Superior temporal gyrus (tissue), 1 donor: ENCODE results near the gene SPATS2L.

Experiments
- DNase-seq: peaks from one replicate; pipeline ENCODE4 v3.0.0-alpha.2; 2016; ENCODE audit errors: extremely low spot score

SPATS2L gene

DNA sequence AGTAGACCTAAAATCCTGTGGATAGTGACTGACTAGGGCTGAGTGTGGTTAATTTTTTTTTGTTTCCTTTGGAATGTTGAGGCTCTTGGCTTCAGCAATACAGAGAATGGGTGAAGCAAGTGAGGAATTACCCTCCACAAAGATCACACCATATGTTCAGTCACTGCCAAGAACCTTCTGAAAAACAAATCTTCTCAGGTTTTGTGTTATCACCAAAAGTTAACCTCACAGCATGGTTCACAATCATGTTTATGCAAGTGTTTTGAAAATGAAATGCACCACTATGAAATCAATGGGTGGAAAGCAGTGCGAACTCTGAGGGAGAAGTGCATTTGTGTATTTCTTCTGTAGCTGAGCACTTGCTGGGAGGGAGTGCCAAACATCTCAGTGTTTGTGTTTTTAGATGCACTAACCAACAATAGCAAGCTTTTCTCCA is 44.4 kb downstream of the SPATS2L start:
- DNase-seq, result no peak

DNA sequence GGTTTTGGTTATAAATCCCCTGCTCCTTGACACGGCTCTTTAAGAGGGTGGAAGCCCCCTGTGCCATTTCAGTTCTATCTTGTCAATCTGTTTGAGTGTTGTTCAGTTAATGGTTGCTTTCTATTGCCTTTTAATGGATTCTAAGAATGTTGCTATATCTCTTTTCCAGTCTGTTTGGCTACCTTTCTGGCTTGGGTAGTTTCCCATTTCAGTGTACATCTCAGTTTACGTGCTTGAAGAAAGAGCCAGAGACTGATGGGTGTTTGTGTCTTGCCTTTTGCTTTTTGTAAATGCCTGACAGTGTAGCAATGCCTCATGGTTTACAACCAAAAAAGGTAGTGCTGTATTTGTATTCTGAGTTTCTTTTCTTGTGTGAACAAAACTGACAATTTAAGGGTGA is 45.3 kb downstream of the SPATS2L start:
- DNase-seq, result no peak

GRCh38 chr2:200352636-200353035 is 46.1 kb downstream of the SPATS2L start:
- DNase-seq, result no peak

GRCh38 chr2:200353120-200353519 is 46.6 kb downstream of the SPATS2L start:
- no peak for DNase-seq

DNA sequence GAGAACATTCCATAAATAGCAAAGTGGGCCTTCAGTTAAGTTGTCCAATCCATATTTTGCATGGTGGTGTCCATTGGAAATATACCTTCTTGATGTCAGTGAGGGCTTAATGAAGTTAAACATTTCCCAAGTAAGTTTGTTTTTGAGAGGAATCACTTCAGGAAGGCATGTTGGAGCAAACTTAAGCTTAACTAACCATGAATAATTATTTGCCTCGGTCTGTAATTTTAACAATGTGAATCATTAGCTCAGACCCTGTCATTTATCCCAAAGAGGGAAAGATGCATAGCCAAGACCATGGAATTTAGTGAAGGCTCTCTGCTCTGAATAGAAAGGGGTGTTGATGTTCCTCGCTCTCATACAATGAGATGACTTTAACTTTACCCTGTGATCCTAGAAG is 47.4 kb downstream of the SPATS2L start:
- no peak for DNase-seq

DNA sequence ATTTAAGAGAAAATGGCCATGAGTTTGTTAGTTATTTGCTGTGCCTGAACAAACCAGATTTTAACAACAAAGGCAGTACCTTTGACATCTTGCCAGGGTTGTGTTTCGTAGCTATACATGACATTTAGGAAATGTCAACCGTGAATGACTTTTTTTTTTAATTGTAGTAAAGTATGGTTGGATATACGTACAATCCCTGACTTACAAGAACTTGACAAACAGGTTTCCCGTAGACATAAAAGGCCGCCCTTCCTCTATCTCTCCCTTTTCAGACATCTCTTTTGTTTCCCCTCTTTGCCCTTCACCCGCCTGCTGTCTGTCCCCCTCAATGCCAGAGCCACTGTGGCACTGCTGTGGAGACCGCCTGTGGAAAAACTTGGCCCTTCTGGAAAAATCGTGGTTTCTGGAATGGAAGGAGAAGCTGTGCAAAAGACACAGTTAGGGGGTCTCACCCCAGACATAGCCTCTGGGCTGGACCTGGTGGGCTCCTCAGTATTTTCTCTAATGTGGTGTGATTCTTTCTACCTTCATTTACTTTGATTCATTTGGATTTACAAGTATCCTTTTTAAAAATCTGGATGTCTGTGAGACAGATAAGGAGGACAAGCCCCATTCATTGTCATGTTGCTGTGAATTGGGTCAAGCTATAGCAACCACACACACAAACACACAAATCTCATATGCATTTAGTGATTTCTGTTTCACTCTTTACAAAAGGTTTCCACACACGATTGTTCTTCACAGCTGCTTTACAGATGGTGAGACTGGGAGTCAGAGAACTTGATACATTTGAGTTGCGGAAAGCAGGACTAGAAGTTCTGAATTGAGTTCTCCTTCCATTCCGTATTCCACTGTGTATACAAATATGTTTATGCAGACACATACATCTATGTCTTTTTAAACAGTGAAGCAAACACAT is 48.6 kb downstream of the SPATS2L start:
- no peak for DNase-seq

DNA sequence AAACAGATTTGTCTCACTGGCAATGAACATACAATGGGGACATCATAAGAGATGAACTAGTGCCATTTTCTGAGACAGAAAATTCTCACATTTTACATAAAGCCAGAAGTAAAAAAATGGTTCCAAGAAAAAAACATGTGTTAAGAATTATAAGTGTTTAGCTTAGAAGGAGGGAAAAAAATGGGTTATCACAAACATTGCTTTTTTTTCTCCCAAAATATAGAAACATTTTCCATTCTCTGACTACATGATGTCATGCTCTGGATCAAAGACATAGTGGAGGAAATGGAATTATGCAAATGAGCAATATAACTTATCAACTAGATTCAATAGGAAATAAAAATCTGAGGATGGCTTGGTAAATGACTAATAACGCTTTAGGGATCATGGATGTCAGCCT is 49.8 kb downstream of the SPATS2L start:
- DNase-seq, result peak; percentile 66

DNA sequence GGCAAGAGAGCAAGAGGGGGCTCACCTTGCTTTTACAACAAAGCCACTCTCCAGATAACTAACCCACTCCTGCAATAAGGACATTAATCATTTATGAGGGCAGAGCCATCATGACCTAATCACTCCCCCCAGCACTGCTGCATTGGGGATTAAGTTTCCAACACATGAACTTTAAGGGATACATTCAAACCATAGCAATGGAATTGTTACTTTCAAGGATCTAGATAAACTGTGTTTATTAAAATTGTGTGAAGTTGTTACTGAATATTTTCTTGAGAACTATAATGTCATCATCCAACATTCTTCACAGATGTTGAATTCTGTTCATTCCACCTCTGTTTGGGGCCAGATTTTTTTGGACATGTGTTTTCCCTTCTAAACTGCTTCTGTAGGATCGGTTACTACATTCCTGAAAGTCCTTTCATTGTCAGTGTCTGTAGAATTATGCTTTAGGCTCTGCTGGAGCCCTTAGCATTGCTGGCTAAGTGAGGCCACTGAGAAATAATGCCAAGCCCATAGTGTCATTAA is 50.4 kb downstream of the SPATS2L start:
- no peak for DNase-seq

DNA sequence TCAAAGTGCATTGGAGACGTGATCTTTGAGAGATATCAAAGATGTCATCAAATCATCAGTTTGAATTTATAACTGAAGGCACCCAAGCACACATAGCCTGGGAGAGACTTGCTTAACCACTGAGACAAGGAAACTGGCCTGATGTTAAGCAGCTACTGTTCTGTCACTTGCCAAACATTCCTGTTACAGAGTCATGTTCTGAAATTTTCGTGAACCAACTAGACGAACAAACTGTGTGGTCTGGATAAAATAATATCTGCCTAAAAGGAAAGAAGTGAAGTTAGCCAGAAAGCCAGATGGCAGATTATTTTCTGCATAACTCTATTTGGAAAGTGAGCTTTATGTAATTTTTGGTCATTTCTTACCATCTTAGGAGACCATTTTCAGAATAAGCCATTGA is 51.4 kb downstream of the SPATS2L start:
- DNase-seq, result peak; percentile 63

- no peak for DNase-seq
Observed at GRCh38 chr2:200359552-200359951, 53.1 kb downstream of the SPATS2L start.

DNA sequence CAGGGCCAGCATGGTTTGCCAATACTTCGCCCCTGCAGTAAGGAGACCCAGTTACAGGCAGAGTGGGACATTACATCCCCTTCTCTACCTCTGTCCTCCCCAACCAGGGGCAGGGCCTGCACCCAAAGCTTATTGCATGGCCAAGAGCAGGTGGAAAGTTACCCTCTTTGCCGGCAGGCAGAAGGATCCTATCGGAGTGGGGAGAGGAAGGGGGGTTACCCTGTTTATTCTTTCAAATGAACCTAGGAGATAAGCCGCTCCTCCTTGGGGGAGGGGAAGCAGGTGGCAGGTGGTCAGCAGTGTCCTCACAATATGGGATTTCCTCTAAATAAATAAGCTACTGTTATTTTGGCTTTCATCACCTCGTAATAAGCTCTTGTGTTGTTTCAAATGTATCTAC is 53.9 kb downstream of the SPATS2L start:
- DNase-seq, result no peak

DNA sequence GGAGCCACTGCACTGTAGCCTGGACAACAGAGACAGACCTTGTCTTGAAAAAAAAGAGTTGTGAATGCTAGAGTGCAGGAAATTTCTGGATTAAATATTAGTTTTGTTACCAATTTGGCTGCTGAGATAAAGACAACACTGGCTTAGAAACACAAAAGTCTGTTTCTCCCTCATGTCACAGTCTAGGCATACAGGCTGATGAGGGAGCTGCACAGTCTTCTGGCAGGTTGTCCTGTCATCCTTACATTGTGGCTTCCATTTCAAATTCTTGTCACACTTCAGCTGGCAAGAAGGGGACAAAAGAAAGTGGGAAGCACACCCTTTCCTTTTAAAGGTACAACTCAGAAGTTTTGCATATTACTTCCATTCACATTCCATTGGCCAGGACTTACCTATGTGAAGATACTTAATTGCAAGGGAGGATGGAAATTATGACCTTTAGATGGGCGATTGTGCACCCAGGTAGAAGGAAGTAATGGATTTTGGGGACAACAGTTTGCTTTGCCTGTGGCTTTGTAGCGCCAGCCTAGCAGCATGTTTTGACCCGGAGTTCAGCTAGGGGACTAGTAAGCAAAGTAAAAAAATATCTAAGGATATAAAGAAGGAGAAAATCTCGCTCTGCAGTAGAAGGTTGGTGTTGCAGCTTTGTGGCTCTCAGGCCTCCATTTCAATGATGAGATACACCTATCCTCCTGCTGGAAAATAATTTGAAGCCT is 55.9 kb downstream of the SPATS2L start:
- DNase-seq, result no peak

GRCh38 chr2:200363279-200363678 is 56.8 kb downstream of the SPATS2L start:
- DNase-seq, result no peak

- DNase-seq, result no peak
Observed at GRCh38 chr2:200364142-200364541, 57.6 kb downstream of the SPATS2L start.

GRCh38 chr2:200364620-200365019 is 58.1 kb downstream of the SPATS2L start:
- DNase-seq, result no peak

DNA sequence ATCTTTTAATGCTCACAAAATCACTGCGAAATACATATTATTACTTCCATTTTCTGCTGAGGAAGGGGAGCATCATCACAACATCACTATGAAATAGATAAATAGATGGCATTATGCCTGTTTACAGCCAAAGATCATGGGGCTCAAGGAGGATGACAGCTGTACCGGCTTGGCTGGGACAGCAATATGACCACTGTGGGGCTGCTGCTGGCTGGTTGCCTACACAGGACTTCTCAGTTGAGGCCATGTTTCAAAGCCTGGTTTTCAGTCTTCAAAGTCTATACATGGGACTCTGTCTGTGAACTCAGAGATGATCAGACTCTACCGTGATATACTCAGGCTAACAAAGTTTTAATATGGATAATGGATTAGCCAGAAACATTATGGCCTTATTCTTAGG is 58.7 kb downstream of the SPATS2L start:
- no peak for DNase-seq

GRCh38 chr2:200367155-200367554 is 60.7 kb downstream of the SPATS2L start:
- peak; percentile 55 for DNase-seq

DNA sequence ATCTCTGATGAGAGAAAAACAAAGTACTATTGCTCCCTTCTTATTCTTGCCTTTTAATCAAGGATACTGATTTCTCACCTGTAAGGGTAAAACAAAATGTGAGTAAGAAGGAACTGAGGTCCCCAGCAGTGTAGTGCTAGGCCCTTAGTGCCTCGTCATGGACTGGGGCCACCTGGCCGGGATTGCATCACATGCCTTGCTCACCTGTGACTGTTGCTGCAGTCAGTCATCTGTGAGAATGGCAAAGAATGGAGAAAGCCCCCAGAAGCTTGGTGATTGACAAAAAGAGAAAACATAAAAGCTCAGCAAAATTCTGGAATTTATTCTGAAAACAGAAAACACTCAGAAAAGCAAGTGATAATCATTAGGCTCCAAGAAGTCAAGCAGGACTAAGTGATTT is 63.4 kb downstream of the SPATS2L start:
- no peak for DNase-seq

DNA sequence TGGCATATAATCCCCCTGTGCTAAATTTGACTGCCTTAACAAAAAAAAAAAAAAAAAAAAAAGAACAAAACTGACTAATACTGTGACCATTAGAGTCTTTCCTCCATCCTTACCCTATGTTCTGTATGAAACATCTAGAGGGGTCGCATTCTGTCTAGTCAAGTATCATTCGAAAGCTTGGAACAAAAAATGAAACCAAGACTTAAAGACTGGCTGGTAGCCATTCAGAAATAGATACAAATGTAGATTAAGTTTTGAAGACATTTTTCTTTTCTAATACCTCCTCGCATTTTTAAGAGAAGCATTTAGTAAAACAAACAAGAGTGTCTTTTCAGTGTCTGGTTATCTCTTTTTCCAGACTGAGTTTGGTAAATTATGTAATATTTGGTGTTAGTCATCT is 66.7 kb downstream of the SPATS2L start:
- no peak for DNase-seq

DNA sequence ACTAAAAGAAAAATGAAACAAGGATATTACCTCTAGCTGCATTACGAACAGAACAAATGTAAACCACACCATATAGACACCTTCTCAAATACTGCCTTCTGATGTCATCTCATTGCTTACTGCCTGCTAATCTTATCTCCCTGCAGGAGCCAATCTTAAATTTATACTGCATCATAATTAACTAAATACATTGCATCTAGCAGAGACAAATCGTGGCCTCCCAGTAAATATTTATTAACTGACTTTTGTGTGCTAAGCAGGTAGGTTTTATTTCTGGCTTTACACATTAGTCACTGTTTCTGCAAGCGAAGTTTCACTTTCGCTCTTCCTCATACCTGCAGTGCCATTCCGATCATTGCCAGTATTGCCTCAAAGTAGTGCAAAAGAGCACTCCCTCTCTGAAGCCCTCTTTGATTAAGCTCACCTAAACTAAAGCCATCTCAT is 67.5 kb downstream of the SPATS2L start:
- DNase-seq, result no peak

DNA sequence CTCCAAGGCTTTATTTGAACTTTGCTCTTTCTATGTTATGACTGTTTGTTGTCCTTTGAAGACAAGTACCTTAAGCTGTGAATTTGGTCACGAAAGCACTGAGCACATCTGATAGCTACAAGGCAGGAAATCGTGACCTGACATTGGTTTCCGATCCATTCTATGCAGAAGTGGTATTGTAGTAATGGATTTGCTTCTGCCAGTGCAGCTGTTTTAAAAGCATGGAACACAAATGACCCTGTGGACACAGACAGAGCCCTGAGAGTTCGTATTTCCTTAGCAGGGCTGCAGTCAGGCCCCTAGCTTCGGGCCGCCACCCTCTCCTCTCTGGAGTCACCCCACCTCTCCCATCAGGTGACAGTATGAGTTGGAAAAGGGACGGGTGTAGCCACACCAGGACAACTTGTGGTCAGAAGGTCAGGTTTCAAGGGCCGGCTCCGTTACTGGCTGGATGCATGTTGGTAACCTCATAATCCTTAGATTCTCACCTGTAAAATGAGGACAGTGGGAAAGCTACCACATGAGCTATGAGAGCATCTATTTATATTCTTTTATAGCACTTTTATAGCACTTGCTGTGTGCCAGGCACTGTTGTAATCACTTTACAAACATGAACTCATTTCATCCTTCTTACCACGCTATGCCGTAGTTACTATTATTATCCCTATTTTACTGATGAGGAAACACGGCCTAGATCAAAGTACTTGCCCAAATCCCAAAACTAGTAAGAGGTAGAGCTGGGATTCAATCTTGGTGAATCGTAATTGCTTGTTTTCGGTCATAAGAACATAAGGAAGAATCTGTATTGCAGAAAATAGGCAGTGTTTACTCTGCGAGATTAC is 70.2 kb downstream of the SPATS2L start:
- no peak for DNase-seq
